Chondrocyte (in vitro differentiated cells): ENCODE results near the gene SBF2. TPM values are rescaled to one million over a fixed set of nuclear protein-coding genes. Genes with fewer than 3 reads are reported as not detected.

Source experiments
- DNase-seq: peaks from one replicate; pipeline ENCODE4 v3.0.0; 2021; ENCODE audit warnings: mixed read lengths, low spot score
- H3K27ac Mint-ChIP-seq: one replicate; pipeline ENCODE4 v1.8.0; 2021; ENCODE audit warnings: mild to moderate bottlenecking, moderate library complexity, mixed read lengths; ENCODE audit not compliant: unreplicated experiment
- H3K27me3 Mint-ChIP-seq: 2 replicates; pipeline ENCODE4 v1.8.0; 2021; ENCODE audit warnings: low read depth, mixed read lengths
- H3K36me3 Mint-ChIP-seq: 2 replicates; pipeline ENCODE4 v1.8.0; 2021; ENCODE audit warnings: low read depth, mixed read lengths
- H3K4me1 Mint-ChIP-seq: 2 replicates; pipeline ENCODE4 v1.8.0; 2021; ENCODE audit warnings: low read depth, mild to moderate bottlenecking, mixed read lengths
- H3K4me3 Mint-ChIP-seq: one replicate; pipeline ENCODE4 v1.8.0; 2021; ENCODE audit warnings: mild to moderate bottlenecking, moderate library complexity, mixed read lengths; ENCODE audit not compliant: unreplicated experiment
- H3K9me3 Mint-ChIP-seq: 2 replicates; pipeline ENCODE4 v1.8.0; 2021; ENCODE audit warnings: low read depth, mixed read lengths
- total RNA-seq: library from RNA; stranded (reverse); gene quantifications from 3 replicates; pipeline ENCODE4 v1.2.1, GENCODE V29; 2021
- TF ChIP-seq, protein P1 (sequence below): fragments of 200-600 bp; sonication (generic); IDR thresholded peaks from 2 replicates; pipeline ENCODE4 v1.5.0; 2021; ENCODE audit warnings: antibody characterized with exemption, mild to moderate bottlenecking, moderate library complexity

Gene SBF2
- total RNA-seq, 1 donor from 2014 or later = 44.5 TPM

DNA sequence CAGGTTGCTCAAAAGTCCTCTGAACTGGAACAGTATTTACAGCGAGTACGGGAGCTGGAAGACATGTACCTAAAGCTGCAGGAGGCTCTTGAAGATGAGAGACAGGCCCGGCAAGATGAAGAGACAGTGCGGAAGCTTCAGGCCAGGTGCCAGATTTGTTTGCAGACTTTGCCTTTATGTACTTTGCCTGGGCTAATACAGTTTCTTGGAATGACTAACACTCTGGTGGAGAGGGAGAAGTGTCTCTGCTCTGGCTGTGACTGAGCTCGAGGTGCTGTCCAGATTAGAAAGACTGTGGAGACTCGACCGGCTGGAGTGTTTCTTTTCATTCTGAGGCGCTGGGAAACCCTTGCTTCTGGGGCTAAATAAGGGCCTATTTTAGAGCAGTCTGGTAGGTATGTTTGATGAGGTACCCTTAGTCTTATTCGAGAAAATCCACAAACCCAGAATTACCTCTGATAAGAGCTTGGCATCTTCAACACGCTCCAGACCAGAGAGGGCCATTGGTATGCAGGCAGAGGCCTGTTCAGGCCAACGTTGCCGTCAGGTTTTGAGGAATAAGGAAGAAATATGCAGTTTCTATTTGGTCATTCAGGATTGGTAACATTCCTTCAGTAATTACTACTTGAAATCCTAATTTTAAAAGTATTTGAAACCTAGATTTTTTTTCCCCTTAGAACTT, 553.7 kb downstream of the SBF2 start:
- H3K36me3 Mint-ChIP-seq = peaks cover 33% of the 10 kb centered on the region

DNA sequence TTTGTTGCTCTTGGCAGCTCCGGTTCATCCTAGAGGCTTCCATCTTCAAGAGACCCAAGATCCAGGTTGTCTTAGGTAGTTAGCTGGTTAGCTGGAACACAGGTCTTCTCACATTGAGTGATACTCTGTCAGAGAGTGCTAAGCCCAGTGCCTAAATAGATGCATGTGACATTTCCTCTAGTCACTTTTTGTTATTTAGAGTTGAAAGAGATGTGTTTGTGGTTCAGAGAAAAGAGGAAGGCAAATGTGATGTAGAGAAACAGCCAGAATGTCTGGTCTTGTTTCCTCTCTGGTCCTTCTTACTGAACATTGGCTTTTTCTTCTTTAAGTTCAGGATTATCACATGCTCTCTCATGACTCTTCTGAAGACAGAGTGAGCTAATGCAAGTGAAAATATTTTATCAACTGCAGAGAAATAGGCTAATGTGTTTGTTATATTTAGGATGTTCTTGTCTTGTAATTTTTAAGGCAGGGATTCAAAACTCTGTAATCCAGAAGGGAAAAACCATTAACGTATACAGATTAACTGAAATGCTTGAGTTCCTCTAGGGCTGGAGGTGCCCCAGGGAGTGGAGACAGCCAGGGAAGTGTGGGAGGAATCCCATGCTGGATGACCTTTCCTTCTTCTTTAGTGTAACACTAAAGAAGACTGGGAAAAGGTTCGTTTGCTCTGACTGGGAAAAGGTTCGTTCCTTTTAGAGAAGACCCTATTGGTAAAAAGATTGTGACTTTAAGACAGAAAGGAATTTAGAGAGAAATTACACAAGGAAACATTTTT, 554.7 kb downstream of the SBF2 start:
- Mint-ChIP-seq H3K4me1 (peaks cover 24% of the 10 kb centered on the region), H3K9me3 (peaks cover 7% of the 10 kb centered on the region), H3K27ac (peak overlapping the region; percentile 37), H3K27me3 (no peaks in the 10 kb centered on the region), H3K4me3 (no peak overlapping the region), H3K36me3 (peaks cover 36% of the 10 kb centered on the region)
- TF ChIP-seq, protein P1, sequence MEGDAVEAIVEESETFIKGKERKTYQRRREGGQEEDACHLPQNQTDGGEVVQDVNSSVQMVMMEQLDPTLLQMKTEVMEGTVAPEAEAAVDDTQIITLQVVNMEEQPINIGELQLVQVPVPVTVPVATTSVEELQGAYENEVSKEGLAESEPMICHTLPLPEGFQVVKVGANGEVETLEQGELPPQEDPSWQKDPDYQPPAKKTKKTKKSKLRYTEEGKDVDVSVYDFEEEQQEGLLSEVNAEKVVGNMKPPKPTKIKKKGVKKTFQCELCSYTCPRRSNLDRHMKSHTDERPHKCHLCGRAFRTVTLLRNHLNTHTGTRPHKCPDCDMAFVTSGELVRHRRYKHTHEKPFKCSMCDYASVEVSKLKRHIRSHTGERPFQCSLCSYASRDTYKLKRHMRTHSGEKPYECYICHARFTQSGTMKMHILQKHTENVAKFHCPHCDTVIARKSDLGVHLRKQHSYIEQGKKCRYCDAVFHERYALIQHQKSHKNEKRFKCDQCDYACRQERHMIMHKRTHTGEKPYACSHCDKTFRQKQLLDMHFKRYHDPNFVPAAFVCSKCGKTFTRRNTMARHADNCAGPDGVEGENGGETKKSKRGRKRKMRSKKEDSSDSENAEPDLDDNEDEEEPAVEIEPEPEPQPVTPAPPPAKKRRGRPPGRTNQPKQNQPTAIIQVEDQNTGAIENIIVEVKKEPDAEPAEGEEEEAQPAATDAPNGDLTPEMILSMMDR = no peak
- no peak for DNase-seq

More for the DNA sequence above, 553.7 kb downstream of the SBF2 start:
- Mint-ChIP-seq H3K27ac (peak overlapping the region; percentile 8), H3K4me3 (no peak overlapping the region), H3K27me3 (no peaks in the 10 kb centered on the region), H3K4me1 (peaks cover 33% of the 10 kb centered on the region), H3K9me3 (peaks cover 6% of the 10 kb centered on the region)
- TF ChIP-seq, protein P1 = no peak
- DNase-seq = no peak

DNA sequence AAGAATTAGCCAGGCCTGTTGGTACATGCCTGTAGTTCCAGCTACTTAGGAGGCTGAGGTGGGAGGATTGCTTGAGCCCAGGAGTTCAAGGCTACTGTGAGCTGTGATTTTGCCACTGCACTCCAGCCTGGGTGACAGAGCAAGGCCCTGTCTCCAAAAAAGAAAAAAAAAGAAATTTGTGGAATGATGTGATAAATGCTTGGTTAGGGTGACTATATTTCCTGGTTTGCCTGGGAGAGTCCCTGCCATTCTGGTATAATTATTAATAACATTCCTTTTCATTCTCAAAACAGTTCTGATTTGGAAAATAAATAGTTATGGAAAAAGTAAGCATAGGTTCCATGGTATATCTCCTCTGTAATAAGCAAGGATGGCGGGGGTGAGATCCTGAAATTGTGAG, 555.3 kb downstream of the SBF2 start:
- TF ChIP-seq, protein P1 = no peak
- Mint-ChIP-seq H3K27ac (peak overlapping the region; percentile 37), H3K36me3 (peaks cover 38% of the 10 kb centered on the region), H3K9me3 (peaks cover 7% of the 10 kb centered on the region), H3K4me3 (no peak overlapping the region), H3K4me1 (peaks cover 24% of the 10 kb centered on the region), H3K27me3 (no peaks in the 10 kb centered on the region)
- DNase-seq = no peak

DNA sequence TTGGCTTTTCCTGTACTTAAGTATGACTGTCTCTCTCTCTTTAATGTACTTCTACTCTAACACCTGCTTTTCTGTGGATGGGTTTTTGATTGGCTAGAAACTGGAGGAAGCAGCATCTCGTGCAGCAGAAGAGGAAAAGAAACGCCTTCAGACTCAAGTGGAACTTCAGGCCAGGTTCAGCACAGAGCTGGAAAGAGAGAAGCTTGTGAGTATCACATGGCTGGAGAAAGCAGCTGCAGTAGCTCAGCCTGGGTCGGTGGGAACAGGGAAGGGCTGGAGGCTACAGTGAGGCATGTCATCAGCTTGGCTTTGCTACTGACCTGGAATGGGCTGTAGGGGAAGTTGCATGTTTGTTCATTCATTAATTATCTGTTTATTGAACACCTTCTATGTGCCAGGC, 555.9 kb downstream of the SBF2 start:
- Mint-ChIP-seq H3K4me1 (peaks cover 24% of the 10 kb centered on the region), H3K4me3 (no peak overlapping the region), H3K9me3 (peaks cover 7% of the 10 kb centered on the region), H3K36me3 (peaks cover 38% of the 10 kb centered on the region), H3K27ac (peak overlapping the region; percentile 53), H3K27me3 (no peaks in the 10 kb centered on the region)
- TF ChIP-seq, protein P1 = no peak
- no peak for DNase-seq

DNA sequence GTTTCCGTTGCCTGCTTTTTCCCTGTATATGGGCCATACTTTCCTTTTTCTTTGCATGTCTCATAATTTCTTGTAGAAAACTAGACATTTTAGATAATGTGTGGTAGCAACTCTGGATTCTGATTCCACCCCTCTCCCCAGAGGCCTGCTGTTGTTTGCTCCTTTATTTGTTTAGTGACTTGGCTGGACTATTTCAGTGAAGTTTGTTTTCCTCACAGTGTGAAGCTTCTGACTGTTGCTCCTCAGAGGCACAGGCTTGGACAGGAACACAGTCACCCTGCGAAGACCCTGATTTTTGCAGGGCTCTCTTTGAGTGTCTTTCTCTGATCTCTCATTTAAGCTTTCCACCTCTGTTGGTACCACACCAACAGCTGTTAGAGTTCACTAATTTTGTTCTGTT, 557.7 kb downstream of the SBF2 start:
- Mint-ChIP-seq H3K9me3 (peaks cover 7% of the 10 kb centered on the region), H3K4me1 (peaks cover 24% of the 10 kb centered on the region), H3K36me3 (peaks cover 40% of the 10 kb centered on the region), H3K27ac (peak overlapping the region; percentile 23), H3K27me3 (no peaks in the 10 kb centered on the region), H3K4me3 (no peak overlapping the region)
- DNase-seq = no peak
- TF ChIP-seq, protein P1 = no peak
